Measurements from ENCODE around the gene ANKRD65. TPM values are rescaled to one million over a fixed set of nuclear protein-coding genes. Genes with fewer than 3 reads are reported as not detected.

ANKRD65 gene
- total RNA-seq, 1 experiment from 2014 or later: 1.4 TPM

DNA sequence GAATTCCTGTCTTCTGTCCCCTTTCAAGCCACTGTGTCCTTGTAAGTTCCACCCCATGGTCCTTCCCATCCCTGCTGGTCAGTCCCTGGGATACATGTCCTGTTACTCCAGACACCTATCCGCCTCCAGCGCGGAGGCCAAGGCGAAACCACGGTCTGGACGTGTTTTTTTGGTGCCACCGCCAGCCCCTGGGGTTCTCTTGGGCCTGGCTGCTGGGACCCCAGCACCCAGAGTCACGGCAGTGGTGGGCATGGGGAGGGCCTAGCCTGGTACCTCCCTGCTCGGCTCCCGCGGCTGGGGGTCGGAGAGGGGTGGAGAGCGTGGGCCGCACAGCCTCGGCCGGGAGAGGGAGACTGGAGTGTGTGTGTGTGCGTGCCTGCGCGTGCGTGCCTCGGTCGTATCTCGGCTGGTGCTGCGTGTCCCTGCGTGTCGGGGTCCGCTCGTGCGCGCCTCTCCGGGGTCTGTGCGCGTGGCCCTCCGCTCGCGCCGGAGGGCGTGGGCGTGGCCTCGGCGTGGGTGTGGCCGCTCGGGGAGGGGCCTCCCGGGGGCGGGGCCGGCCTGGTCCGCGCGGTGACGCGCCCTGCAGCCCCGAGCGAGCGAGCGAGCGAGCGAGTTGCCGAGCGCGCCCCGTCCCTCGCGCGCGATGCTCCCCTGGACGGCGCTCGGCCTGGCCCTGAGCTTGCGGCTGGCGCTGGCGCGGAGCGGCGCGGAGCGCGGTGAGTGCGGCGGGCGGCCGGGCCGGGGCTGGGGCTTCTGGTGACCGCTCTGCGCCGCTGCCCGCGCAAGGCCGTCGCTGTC, 14.2 kb upstream of the ANKRD65 start, which contains the start of gene VWA1:
VWA1 (plus strand) TSS at position 585 of the 798 bp plus-strand sequence; CDS start at position 644, 59 bp downstream.
- no peaks in the 10 kb centered on the region for H3K4me1 Mint-ChIP-seq (ENCODE audit: insufficient read depth, unreplicated experiment)
- intact Hi-C loops (cut with micrococcal nuclease): no loop called here
- TF ChIP-seq, protein P1, sequence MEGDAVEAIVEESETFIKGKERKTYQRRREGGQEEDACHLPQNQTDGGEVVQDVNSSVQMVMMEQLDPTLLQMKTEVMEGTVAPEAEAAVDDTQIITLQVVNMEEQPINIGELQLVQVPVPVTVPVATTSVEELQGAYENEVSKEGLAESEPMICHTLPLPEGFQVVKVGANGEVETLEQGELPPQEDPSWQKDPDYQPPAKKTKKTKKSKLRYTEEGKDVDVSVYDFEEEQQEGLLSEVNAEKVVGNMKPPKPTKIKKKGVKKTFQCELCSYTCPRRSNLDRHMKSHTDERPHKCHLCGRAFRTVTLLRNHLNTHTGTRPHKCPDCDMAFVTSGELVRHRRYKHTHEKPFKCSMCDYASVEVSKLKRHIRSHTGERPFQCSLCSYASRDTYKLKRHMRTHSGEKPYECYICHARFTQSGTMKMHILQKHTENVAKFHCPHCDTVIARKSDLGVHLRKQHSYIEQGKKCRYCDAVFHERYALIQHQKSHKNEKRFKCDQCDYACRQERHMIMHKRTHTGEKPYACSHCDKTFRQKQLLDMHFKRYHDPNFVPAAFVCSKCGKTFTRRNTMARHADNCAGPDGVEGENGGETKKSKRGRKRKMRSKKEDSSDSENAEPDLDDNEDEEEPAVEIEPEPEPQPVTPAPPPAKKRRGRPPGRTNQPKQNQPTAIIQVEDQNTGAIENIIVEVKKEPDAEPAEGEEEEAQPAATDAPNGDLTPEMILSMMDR (IDR thresholded peaks at IDR 0.05; ENCODE audit: unreplicated experiment): no peak
- peak within 1 kb of the TSS; percentile 53 for H3K4me3 Mint-ChIP-seq (ENCODE audit: unreplicated experiment)
- H3K27ac Mint-ChIP-seq (ENCODE audit: low read depth, unreplicated experiment): no peak within 1 kb of the TSS
- CTCF ChIA-PET: no interaction called here
- POLR2A ChIA-PET: no interaction called here
- no peaks in the 10 kb centered on the region for H3K27me3 Mint-ChIP-seq (ENCODE audit: insufficient read depth, unreplicated experiment)
- DNase-seq (ENCODE audit: unreplicated experiment): no peak
- no TSS peak for BruUV-seq (replicated peaks)
- no peaks in the 10 kb centered on the region for H3K9me3 Mint-ChIP-seq (ENCODE audit: unreplicated experiment)
- no peaks in the 10 kb centered on the region for H3K36me3 Mint-ChIP-seq (ENCODE audit: insufficient read depth, unreplicated experiment)

DNA sequence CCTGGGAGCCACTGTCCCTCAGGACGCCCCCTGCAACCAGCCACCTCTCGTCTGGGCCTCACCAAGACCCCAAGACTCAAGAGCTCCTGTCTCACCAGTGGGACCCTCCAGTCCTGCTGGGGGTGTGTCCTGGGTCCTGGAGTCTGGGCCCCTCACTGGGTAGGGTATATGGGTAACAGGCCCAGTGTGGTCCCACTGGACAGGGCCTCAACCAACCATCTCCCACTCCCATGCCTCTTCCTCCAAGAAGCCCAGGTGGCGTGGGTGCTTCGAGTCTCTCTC, 13.7 kb upstream of the ANKRD65 start:
- ChIA-PET CTCF (no interaction called here), POLR2A (no interaction called here)
- intact Hi-C loops (cut with micrococcal nuclease): no loop called here
- peak overlapping the region; percentile 53 for H3K4me3 Mint-ChIP-seq (ENCODE audit: unreplicated experiment)
- no peak overlapping the region for H3K27ac Mint-ChIP-seq (ENCODE audit: low read depth, unreplicated experiment)
- H3K4me1 Mint-ChIP-seq (ENCODE audit: insufficient read depth, unreplicated experiment): no peaks in the 10 kb centered on the region
- no peak for DNase-seq (ENCODE audit: unreplicated experiment)
- H3K27me3 Mint-ChIP-seq (ENCODE audit: insufficient read depth, unreplicated experiment): no peaks in the 10 kb centered on the region
- no peaks in the 10 kb centered on the region for H3K9me3 Mint-ChIP-seq (ENCODE audit: unreplicated experiment)
- no peaks in the 10 kb centered on the region for H3K36me3 Mint-ChIP-seq (ENCODE audit: insufficient read depth, unreplicated experiment)
- BruUV-seq (replicated peaks): no TSS peak
- TF ChIP-seq, protein P1 (IDR thresholded peaks at IDR 0.05; ENCODE audit: unreplicated experiment): no peak

DNA sequence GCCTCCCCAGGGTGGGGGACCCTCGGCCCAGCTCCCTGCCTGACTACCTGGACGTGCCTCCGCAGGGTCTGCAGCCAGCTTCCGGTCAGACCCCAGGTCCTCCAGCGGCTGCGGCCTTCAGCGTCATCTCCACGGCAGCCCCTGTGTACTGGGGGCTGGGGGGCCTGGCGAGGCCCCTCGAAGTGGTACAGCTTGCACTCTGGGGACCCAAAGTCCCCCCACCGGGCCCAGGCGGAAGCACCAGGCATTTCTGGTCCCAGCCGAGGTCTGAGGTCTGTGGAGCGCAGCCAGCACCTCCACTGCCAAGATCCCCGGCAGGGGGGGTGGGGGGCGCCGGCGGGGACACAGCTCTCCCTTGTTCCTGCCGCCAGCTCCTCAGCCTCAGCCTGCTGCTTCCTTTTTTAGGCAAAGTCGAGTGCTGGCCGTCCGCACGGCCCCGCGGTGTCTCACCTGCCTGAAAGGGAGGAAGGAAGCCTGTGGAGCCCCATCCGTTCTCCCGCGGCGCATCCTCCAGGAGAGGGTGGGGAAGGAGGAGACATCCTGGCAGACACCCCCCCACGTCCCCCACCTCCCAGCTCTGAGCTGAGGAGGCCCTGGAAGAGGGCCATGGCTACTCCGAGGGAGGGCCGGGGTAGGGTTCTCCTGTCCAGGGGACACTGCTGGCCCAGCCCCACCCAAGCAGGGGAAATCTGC, 13.2 kb upstream of the ANKRD65 start:
- TF ChIP-seq, protein P1 (IDR thresholded peaks at IDR 0.05; ENCODE audit: unreplicated experiment): no peak
- DNase-seq (ENCODE audit: unreplicated experiment): no peak
- H3K4me1 Mint-ChIP-seq (ENCODE audit: insufficient read depth, unreplicated experiment): no peaks in the 10 kb centered on the region
- BruUV-seq (replicated peaks): no TSS peak
- CTCF ChIA-PET: interaction anchor here (1.2 kb wide), 1 partner anchor 70 kb away, joined by 3 read pairs; no protein-coding TSS in a partner anchor
- H3K36me3 Mint-ChIP-seq (ENCODE audit: insufficient read depth, unreplicated experiment): no peaks in the 10 kb centered on the region
- H3K9me3 Mint-ChIP-seq (ENCODE audit: unreplicated experiment): no peaks in the 10 kb centered on the region
- intact Hi-C loops (cut with micrococcal nuclease): no loop called here
- POLR2A ChIA-PET: interaction anchor here (0.6 kb wide), 2 partner anchors 9 to 192 kb away, joined by 3 to 4 read pairs; no protein-coding TSS in a partner anchor
- no peak overlapping the region for H3K4me3 Mint-ChIP-seq (ENCODE audit: unreplicated experiment)
- H3K27me3 Mint-ChIP-seq (ENCODE audit: insufficient read depth, unreplicated experiment): no peaks in the 10 kb centered on the region
- H3K27ac Mint-ChIP-seq (ENCODE audit: low read depth, unreplicated experiment): no peak overlapping the region

DNA sequence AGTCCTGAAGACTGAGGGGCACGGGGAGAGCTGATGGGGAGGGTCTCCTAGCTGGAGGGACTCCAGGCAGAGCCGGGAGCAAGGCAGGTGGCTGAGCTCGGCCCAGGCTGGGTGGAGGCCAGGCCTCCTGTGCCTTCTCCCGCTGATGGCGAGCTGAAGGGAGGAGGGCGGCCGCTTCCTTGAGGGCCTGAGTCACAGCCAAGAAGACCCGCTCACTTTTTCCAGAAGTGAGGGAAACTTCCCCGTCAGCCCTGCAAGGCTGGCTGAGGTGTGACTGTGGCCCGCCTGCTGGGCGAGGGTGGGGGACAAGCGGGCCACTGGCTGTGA, 12.7 kb upstream of the ANKRD65 start:
- no peaks in the 10 kb centered on the region for H3K9me3 Mint-ChIP-seq (ENCODE audit: unreplicated experiment)
- H3K27ac Mint-ChIP-seq (ENCODE audit: low read depth, unreplicated experiment): no peak overlapping the region
- TF ChIP-seq, protein P1 (IDR thresholded peaks at IDR 0.05; ENCODE audit: unreplicated experiment): no peak
- ChIA-PET CTCF (interaction anchor here (1.2 kb wide), 1 partner anchor 71 kb away, joined by 3 read pairs; no protein-coding TSS in a partner anchor), POLR2A (interaction anchor here (0.6 kb wide), 2 partner anchors 9 to 193 kb away, joined by 3 to 4 read pairs; no protein-coding TSS in a partner anchor)
- intact Hi-C loops (cut with micrococcal nuclease): no loop called here
- H3K4me1 Mint-ChIP-seq (ENCODE audit: insufficient read depth, unreplicated experiment): no peaks in the 10 kb centered on the region
- no peak for DNase-seq (ENCODE audit: unreplicated experiment)
- no peak overlapping the region for H3K4me3 Mint-ChIP-seq (ENCODE audit: unreplicated experiment)
- no peaks in the 10 kb centered on the region for H3K36me3 Mint-ChIP-seq (ENCODE audit: insufficient read depth, unreplicated experiment)
- no peaks in the 10 kb centered on the region for H3K27me3 Mint-ChIP-seq (ENCODE audit: insufficient read depth, unreplicated experiment)
- BruUV-seq (replicated peaks): no TSS peak
